ENCODE measurements around the gene HACD3.

HACD3 gene

DNA sequence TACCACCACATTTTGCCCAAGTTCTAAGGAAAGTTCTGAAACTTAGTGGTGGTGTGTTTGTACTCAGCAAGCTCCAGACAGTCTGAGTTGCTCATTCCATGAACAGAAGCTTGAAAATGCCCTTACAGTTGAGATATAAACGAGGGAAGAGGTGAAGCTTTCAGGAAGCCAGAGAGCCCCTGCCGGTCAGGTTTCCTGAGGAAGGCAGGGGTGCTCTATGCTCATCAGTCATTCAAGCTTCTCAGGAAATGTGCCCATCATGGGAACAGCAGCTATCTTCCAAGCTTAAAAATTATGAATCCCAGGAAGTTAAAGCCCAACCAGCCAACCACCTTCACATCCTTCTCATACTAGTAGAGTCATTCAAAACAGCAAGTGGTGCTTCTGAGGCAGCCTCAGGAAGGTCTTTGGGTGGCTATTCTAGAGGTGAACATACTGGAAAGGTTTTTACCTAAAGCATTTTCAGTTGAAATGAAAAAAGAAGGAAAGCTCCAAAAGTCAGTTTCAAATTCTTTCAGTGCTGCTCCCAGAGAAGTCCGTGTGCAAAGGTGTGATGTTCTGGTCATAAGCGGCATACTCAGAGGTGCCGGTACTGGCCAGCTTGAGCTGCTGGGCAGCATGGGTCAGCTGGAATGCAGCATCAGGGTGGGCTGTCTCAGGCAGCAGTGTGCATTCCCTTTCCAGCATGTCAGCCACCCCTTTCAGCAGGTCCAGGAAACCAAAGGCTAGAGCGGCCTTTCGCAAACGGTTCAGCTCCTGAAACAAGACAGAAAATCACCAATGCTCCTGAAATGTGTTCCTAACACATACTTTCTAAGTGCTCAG, 48.9 kb downstream of the HACD3 start:
- Histone ChIP-seq H2AFZ (ENCODE audit: low read depth, low read length) (no peak overlapping the region), H3K9ac (ENCODE audit: low read length) (no peak overlapping the region), H3K36me3 (replicated peaks; ENCODE audit: low read depth, low read length) (peaks cover 59% of the 10 kb centered on the region), H3K4me3 (ENCODE audit: low read length) (no peak overlapping the region), H4K20me1 (ENCODE audit: insufficient read depth, low read length) (0 out of 2 replicates have a peak, but pooled peaks cover 4% of the 10 kb centered on the region), H3K27ac (ENCODE audit: low read length) (no peak overlapping the region), H3K4me1 (ENCODE audit: low read length) (no peaks in the 10 kb centered on the region), H3K4me2 (ENCODE audit: low read length) (no peak overlapping the region), H3K27me3 (ENCODE audit: low read depth, low read length) (no peaks in the 10 kb centered on the region), H3K79me2 (ENCODE audit: low read length) (no peaks in the 10 kb centered on the region), H3K9me3 (ENCODE audit: insufficient read depth, low read length) (no peaks in the 10 kb centered on the region)
- TF ChIP-seq, protein P1, sequence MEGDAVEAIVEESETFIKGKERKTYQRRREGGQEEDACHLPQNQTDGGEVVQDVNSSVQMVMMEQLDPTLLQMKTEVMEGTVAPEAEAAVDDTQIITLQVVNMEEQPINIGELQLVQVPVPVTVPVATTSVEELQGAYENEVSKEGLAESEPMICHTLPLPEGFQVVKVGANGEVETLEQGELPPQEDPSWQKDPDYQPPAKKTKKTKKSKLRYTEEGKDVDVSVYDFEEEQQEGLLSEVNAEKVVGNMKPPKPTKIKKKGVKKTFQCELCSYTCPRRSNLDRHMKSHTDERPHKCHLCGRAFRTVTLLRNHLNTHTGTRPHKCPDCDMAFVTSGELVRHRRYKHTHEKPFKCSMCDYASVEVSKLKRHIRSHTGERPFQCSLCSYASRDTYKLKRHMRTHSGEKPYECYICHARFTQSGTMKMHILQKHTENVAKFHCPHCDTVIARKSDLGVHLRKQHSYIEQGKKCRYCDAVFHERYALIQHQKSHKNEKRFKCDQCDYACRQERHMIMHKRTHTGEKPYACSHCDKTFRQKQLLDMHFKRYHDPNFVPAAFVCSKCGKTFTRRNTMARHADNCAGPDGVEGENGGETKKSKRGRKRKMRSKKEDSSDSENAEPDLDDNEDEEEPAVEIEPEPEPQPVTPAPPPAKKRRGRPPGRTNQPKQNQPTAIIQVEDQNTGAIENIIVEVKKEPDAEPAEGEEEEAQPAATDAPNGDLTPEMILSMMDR (IDR thresholded peaks at IDR 0.05; ENCODE audit: low read depth, low read length): no peak
- no peak for TF ChIP-seq EZH2phosphoT487 (IDR thresholded peaks at IDR 0.05; ENCODE audit: low read depth)

DNA sequence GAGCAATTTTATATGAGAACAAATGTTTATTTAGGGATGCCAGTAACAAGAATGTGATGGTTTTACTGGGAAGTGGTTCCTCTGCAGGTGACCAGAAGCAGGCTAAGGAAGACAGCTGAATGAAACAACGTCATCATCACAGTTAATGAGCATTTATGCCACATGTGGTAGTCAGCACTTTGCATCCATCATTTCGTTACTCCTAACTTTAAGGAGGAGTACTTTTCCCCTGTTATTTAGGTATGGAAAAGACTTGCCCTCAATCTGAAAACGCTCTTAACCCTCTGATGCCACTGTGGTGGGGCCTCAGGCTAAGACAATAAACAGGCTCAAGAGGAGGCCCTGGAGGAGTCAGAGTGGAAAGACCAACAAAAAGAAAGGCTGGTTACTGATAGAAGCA, 49.5 kb downstream of the HACD3 start:
- H3K27ac ChIP-seq (ENCODE audit: low read length): no peak overlapping the region
- TF ChIP-seq, protein P1 (IDR thresholded peaks at IDR 0.05; ENCODE audit: low read depth, low read length): no peak
- TF ChIP-seq EZH2phosphoT487 (IDR thresholded peaks at IDR 0.05; ENCODE audit: low read depth): no peak
- no peaks in the 10 kb centered on the region for H3K79me2 ChIP-seq (ENCODE audit: low read length)
- H3K9ac ChIP-seq (ENCODE audit: low read length): no peak overlapping the region
- no peak overlapping the region for H3K4me3 ChIP-seq (ENCODE audit: low read length)
- peaks cover 64% of the 10 kb centered on the region for H3K36me3 ChIP-seq (replicated peaks; ENCODE audit: low read depth, low read length)
- no peaks in the 10 kb centered on the region for H3K9me3 ChIP-seq (ENCODE audit: insufficient read depth, low read length)
- H3K27me3 ChIP-seq (ENCODE audit: low read depth, low read length): no peaks in the 10 kb centered on the region
- H2AFZ ChIP-seq (ENCODE audit: low read depth, low read length): no peak overlapping the region
- H3K4me2 ChIP-seq (ENCODE audit: low read length): no peak overlapping the region
- H3K4me1 ChIP-seq (ENCODE audit: low read length): no peaks in the 10 kb centered on the region
- H4K20me1 ChIP-seq (ENCODE audit: insufficient read depth, low read length): 0 out of 2 replicates have a peak, but pooled peaks cover 4% of the 10 kb centered on the region

DNA sequence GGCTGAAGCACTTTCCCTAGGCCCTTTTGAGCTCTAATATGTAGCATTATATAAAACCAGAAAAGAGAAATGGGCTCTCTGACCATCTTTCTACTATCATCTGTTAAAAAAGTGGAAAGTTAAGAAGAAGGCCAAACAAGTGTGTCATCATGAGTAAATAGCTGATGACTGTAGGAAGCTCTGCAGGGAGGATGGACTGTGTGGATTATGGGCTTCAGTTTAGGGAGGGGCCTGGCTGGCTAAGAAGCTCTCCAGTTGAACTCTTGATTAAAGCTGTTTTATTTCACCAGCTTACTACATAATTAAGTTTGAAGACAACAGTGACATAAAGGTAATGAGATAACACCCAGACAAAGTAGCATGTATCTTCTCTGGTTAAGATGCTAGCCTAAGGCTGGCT, 50.0 kb downstream of the HACD3 start:
- H3K27ac ChIP-seq (ENCODE audit: low read length): no peak overlapping the region
- H4K20me1 ChIP-seq (ENCODE audit: insufficient read depth, low read length): 0 out of 2 replicates have a peak, but pooled peaks cover 4% of the 10 kb centered on the region
- TF ChIP-seq EZH2phosphoT487 (IDR thresholded peaks at IDR 0.05; ENCODE audit: low read depth): no peak
- TF ChIP-seq, protein P1 (IDR thresholded peaks at IDR 0.05; ENCODE audit: low read depth, low read length): no peak
- no peak overlapping the region for H3K4me3 ChIP-seq (ENCODE audit: low read length)
- H3K27me3 ChIP-seq (ENCODE audit: low read depth, low read length): no peaks in the 10 kb centered on the region
- no peaks in the 10 kb centered on the region for H3K79me2 ChIP-seq (ENCODE audit: low read length)
- no peak overlapping the region for H2AFZ ChIP-seq (ENCODE audit: low read depth, low read length)
- no peaks in the 10 kb centered on the region for H3K9me3 ChIP-seq (ENCODE audit: insufficient read depth, low read length)
- H3K4me1 ChIP-seq (ENCODE audit: low read length): no peaks in the 10 kb centered on the region
- no peak overlapping the region for H3K9ac ChIP-seq (ENCODE audit: low read length)
- peaks cover 64% of the 10 kb centered on the region for H3K36me3 ChIP-seq (replicated peaks; ENCODE audit: low read depth, low read length)
- H3K4me2 ChIP-seq (ENCODE audit: low read length): no peak overlapping the region

DNA sequence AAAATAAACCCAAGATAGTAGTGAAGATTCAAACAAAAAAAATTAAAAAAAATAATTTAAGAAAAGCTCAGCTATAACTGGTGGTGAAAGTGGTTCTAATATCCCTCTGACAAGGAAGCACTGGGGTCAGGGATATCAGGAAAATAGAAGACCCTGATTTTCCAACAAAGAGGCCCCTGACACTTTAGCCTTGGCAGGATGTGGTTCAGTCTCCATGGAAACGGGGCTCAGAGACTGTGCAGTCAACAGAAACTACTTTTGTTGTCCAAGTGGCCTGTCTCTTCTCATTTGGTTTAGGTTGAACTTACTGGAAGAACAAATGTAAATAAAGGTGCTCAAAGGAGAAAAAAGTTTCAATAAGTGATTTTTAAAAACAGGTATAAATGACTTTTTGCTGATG, 53.4 kb downstream of the HACD3 start:
- Histone ChIP-seq H3K27me3 (ENCODE audit: low read depth, low read length) (no peaks in the 10 kb centered on the region), H3K9me3 (ENCODE audit: insufficient read depth, low read length) (no peaks in the 10 kb centered on the region), H3K4me1 (ENCODE audit: low read length) (no peaks in the 10 kb centered on the region), H3K79me2 (ENCODE audit: low read length) (no peaks in the 10 kb centered on the region), H3K9ac (ENCODE audit: low read length) (no peak overlapping the region), H3K4me2 (ENCODE audit: low read length) (no peak overlapping the region), H3K4me3 (ENCODE audit: low read length) (no peak overlapping the region), H3K36me3 (replicated peaks; ENCODE audit: low read depth, low read length) (peaks cover 48% of the 10 kb centered on the region), H2AFZ (ENCODE audit: low read depth, low read length) (no peak overlapping the region), H4K20me1 (ENCODE audit: insufficient read depth, low read length) (0 out of 2 replicates have a peak, but pooled peaks cover 4% of the 10 kb centered on the region), H3K27ac (ENCODE audit: low read length) (no peak overlapping the region)
- TF ChIP-seq, protein P1 (IDR thresholded peaks at IDR 0.05; ENCODE audit: low read depth, low read length): no peak
- no peak for TF ChIP-seq EZH2phosphoT487 (IDR thresholded peaks at IDR 0.05; ENCODE audit: low read depth)

All from OCI-LY3 (cell line).